ENCODE measurements around the gene AKTIP. TPM values are rescaled to one million over a fixed set of nuclear protein-coding genes. Genes with fewer than 3 reads are reported as not detected.

AKTIP gene
- total RNA-seq, 2 donors from 2014 or later: 47.0 to 59.5 TPM

- ATAC-seq (ENCODE audit: insufficient number of reproducible peaks, low FRiP score, low read depth): no peak
- no peak overlapping the region for H3K4me3 ChIP-seq
- DNase-seq (ENCODE audit: low spot score): no peak
- H3K4me1 ChIP-seq (ENCODE audit: control insufficient read depth in 1 of 2, low read depth in 2 of 2): peaks cover 0 to 9% of the 10 kb centered on the region in 2 donors
- no peaks in the 10 kb centered on the region for H3K27me3 ChIP-seq (replicated peaks; ENCODE audit: insufficient read depth)
- no peak overlapping the region for H3K27ac ChIP-seq
- TF ChIP-seq CTCF (IDR thresholded peaks at IDR 0.05): no peak
- H3K9me3 ChIP-seq: no peaks in the 10 kb centered on the region
- no peaks in the 10 kb centered on the region for H3K36me3 ChIP-seq
Measured at GRCh38 chr16:53511403-53512280, 8.6 kb upstream of the AKTIP start.

GRCh38 chr16:53511084-53511402 is 8.0 kb upstream of the AKTIP start:
- ATAC-seq (ENCODE audit: insufficient number of reproducible peaks, low FRiP score, low read depth) (no peak), DNase-seq (ENCODE audit: low spot score) (no peak)
- Histone ChIP-seq H3K4me1 (ENCODE audit: control insufficient read depth in 1 of 2, low read depth in 2 of 2) (peaks cover 0 to 9% of the 10 kb centered on the region in 2 donors), H3K36me3 (no peaks in the 10 kb centered on the region), H3K27ac (peak overlapping the region; percentile 16 to 57), H3K27me3 (replicated peaks; ENCODE audit: insufficient read depth) (no peaks in the 10 kb centered on the region), H3K4me3 (no peak overlapping the region), H3K9me3 (no peaks in the 10 kb centered on the region)
- no peak for TF ChIP-seq CTCF (IDR thresholded peaks at IDR 0.05)

GRCh38 chr16:53510704-53511070 is 7.7 kb upstream of the AKTIP start:
- no peaks in the 10 kb centered on the region for H3K9me3 ChIP-seq
- ATAC-seq (ENCODE audit: insufficient number of reproducible peaks, low FRiP score, low read depth): no peak
- H3K4me3 ChIP-seq: no peak overlapping the region
- no peak for TF ChIP-seq CTCF (IDR thresholded peaks at IDR 0.05)
- DNase-seq (ENCODE audit: low spot score): no peak
- no peaks in the 10 kb centered on the region for H3K27me3 ChIP-seq (replicated peaks; ENCODE audit: insufficient read depth)
- H3K4me1 ChIP-seq (ENCODE audit: control insufficient read depth in 1 of 2, low read depth in 2 of 2): peaks cover 0 to 9% of the 10 kb centered on the region in 2 donors
- no peaks in the 10 kb centered on the region for H3K36me3 ChIP-seq
- H3K27ac ChIP-seq: peak overlapping the region; percentile 16 to 57

- no peaks in the 10 kb centered on the region for H3K9me3 ChIP-seq
- peak; percentile 35 for DNase-seq (ENCODE audit: low spot score)
- H3K4me3 ChIP-seq: peak overlapping the region; percentile 58
- H3K4me1 ChIP-seq (ENCODE audit: control insufficient read depth in 1 of 2, low read depth in 2 of 2): peaks cover 0 to 13% of the 10 kb centered on the region in 2 donors
- H3K36me3 ChIP-seq: no peaks in the 10 kb centered on the region
- peak overlapping the region; percentile 51 to 57 for H3K27ac ChIP-seq
- peak; percentile 96 for TF ChIP-seq CTCF (IDR thresholded peaks at IDR 0.05)
- H3K27me3 ChIP-seq (replicated peaks; ENCODE audit: insufficient read depth): no peaks in the 10 kb centered on the region
- ATAC-seq (ENCODE audit: insufficient number of reproducible peaks, low FRiP score, low read depth): peak; percentile 19
Measured at GRCh38 chr16:53509906-53510703, 7.1 kb upstream of the AKTIP start.

GRCh38 chr16:53507464-53508179 is 4.6 kb upstream of the AKTIP start:
- no peaks in the 10 kb centered on the region for H3K27me3 ChIP-seq (replicated peaks; ENCODE audit: insufficient read depth)
- DNase-seq (ENCODE audit: low spot score) (no peak), ATAC-seq (ENCODE audit: insufficient number of reproducible peaks, low FRiP score, low read depth) (no peak)
- no peaks in the 10 kb centered on the region for H3K9me3 ChIP-seq
- no peaks in the 10 kb centered on the region for H3K36me3 ChIP-seq
- H3K27ac ChIP-seq: no peak overlapping the region
- no peak overlapping the region for H3K4me3 ChIP-seq
- TF ChIP-seq CTCF (IDR thresholded peaks at IDR 0.05): no peak
- peaks cover 7 to 24% of the 10 kb centered on the region in 2 donors for H3K4me1 ChIP-seq (ENCODE audit: control insufficient read depth in 1 of 2, low read depth in 2 of 2)

All from thoracic aorta (tissue), 2 donors.